NOMO-1 (cell line): ENCODE data around the gene RIPK1.
"Not testable (repeated sequence)": the region's sequence is repeated elsewhere in the genome, so short reads cannot be mapped to it uniquely, and the experiment has no call there.

Experiments
- DNase-seq, 2 experiments: peaks; one replicate each; lab custom pipeline; 2025; ENCODE audit not compliant: unreplicated experiment in 2 of 2; lab: John Stamatoyannopoulos, UW

Gene RIPK1

GRCh38 chr6:3045369-3045768 lies 22.9 kb upstream of the RIPK1 start:
- DNase-seq: no peak

GRCh38 chr6:3045777-3046176 lies 22.5 kb upstream of the RIPK1 start:
- DNase-seq: peak in 1 of 2 experiments; percentile 32

- no peak for DNase-seq
Observed at GRCh38 chr6:3046295-3046694, 22.0 kb upstream of the RIPK1 start.

- DNase-seq: not testable (repeated sequence)
Observed at GRCh38 chr6:3048009-3048408, 20.3 kb upstream of the RIPK1 start.

- DNase-seq: no peak
Observed at GRCh38 chr6:3052481-3053230, 15.6 kb upstream of the RIPK1 start.

- DNase-seq: no peak
Observed at GRCh38 chr6:3053231-3053508, 15.1 kb upstream of the RIPK1 start.

- not testable (repeated sequence) for DNase-seq
Observed at GRCh38 chr6:3054229-3055157, 13.8 kb upstream of the RIPK1 start.

- not testable (repeated sequence) for DNase-seq
Observed at GRCh38 chr6:3055158-3055499, 13.2 kb upstream of the RIPK1 start.

GRCh38 chr6:3057063-3057770 lies 11.1 kb upstream of the RIPK1 start:
- no peak for DNase-seq

- no peak for DNase-seq
Observed at GRCh38 chr6:3058957-3059356, 9.3 kb upstream of the RIPK1 start.

- not testable (repeated sequence) for DNase-seq
Observed at GRCh38 chr6:3060092-3060491, 8.2 kb upstream of the RIPK1 start.

- DNase-seq: no peak
Observed at GRCh38 chr6:3061501-3061941, 6.8 kb upstream of the RIPK1 start.

GRCh38 chr6:3063340-3063732 lies 5.0 kb upstream of the RIPK1 start:
- DNase-seq: not testable (repeated sequence)

GRCh38 chr6:3063733-3064700 lies 4.3 kb upstream of the RIPK1 start:
- DNase-seq: peak; percentile 92 to 96

- DNase-seq: no peak
Observed at GRCh38 chr6:3071568-3071967, 3.3 kb downstream of the RIPK1 start.

- no peak for DNase-seq
Observed at GRCh38 chr6:3072798-3073197, 4.5 kb downstream of the RIPK1 start.

GRCh38 chr6:3073382-3073781 lies 5.1 kb downstream of the RIPK1 start:
- DNase-seq: no peak

GRCh38 chr6:3075772-3076113 lies 7.4 kb downstream of the RIPK1 start:
- peak in 1 of 2 experiments; percentile 20 for DNase-seq

GRCh38 chr6:3076320-3076719 lies 8.0 kb downstream of the RIPK1 start:
- DNase-seq: no peak

- DNase-seq: no peak
Observed at GRCh38 chr6:3077430-3077829, 9.1 kb downstream of the RIPK1 start.
